K562 (cell line): ENCODE results near the gene UBE2J2. TPM values are rescaled to one million over a fixed set of nuclear protein-coding genes. Genes with fewer than 3 reads are reported as not detected.

Experiments
- ARHGAP35 ChIP-seq: fragments of 450-650 bp; IDR thresholded peaks from 2 replicates; pipeline ENCODE4 v1.6.1; 2018; ENCODE audit not compliant: partially characterized antibody
- C11orf30 ChIP-seq: fragments of 450-650 bp; IDR thresholded peaks from 2 replicates; pipeline ENCODE4 v1.6.1; 2016; ENCODE audit warnings: low read depth, mild to moderate bottlenecking
- CREBBP ChIP-seq: IDR thresholded peaks from one replicate; pipeline ENCODE4 v1.6.1; 2012; ENCODE audit warnings: low read depth, mild to moderate bottlenecking, control low read depth, inconsistent platforms, low read length
- CTBP1 ChIP-seq: fragments of 450-650 bp; IDR thresholded peaks from 2 replicates; pipeline ENCODE4 v1.6.1; 2016; ENCODE audit warnings: borderline replicate concordance
- DPF2 ChIP-seq: fragments of 450-650 bp; IDR thresholded peaks from 2 replicates; pipeline ENCODE4 v1.6.1; 2016
- FIP1L1 ChIP-seq: fragments of 200-400 bp; formaldehyde crosslinking; IDR thresholded peaks from 2 replicates; pipeline ENCODE4 v1.6.1; 2018; ENCODE audit warnings: mild to moderate bottlenecking, low read depth, low read length; ENCODE audit not compliant: poor library complexity, severe bottlenecking
- JUND ChIP-seq, 2 experiments: IDR thresholded peaks; 2 replicates in 1 of 2; 3 replicates in 1 of 2; pipeline ENCODE4 v1.6.1; 2011; ENCODE audit warnings: borderline replicate concordance in 2 of 2, low read depth in 2 of 2, low read length in 2 of 2, improper control_type of control experiment in 1 of 2, missing biosample characterization in 1 of 2, missing genetic modification characterization in 1 of 2, missing genetic modification reagents in 1 of 2
- KDM5B ChIP-seq: fragments of 200-600 bp; sonication (generic); IDR thresholded peaks from 2 replicates; pipeline ENCODE4 v1.6.1; 2012; ENCODE audit warnings: low read depth, mild to moderate bottlenecking, moderate library complexity, low read length, control low read depth, inconsistent platforms; ENCODE audit not compliant: insufficient replicate concordance
- NCOA4 ChIP-seq: fragments of 450-650 bp; IDR thresholded peaks from 2 replicates; pipeline ENCODE4 v1.6.1; 2018; ENCODE audit warnings: mild to moderate bottlenecking; ENCODE audit not compliant: partially characterized antibody
- POLR2G ChIP-seq: fragments of 200-400 bp; formaldehyde crosslinking; IDR thresholded peaks from 2 replicates; pipeline ENCODE4 v1.6.1; 2017; ENCODE audit warnings: low read depth, mild to moderate bottlenecking, antibody characterized with exemption, low read length, moderate library complexity
- RBM22 ChIP-seq: fragments of 200-400 bp; formaldehyde crosslinking; IDR thresholded peaks from 2 replicates; pipeline ENCODE4 v1.6.1; 2018; ENCODE audit warnings: low read length, low read depth; ENCODE audit not compliant: poor library complexity, severe bottlenecking
- THRAP3 ChIP-seq: fragments of 450-650 bp; IDR thresholded peaks from 2 replicates; pipeline ENCODE4 v1.6.1; 2016; ENCODE audit warnings: mild to moderate bottlenecking, inconsistent platforms, borderline replicate concordance
- ZNF212 ChIP-seq: fragments of 450-650 bp; formaldehyde crosslinking; IDR thresholded peaks from 2 replicates; pipeline ENCODE4 v1.4.0; 2020; ENCODE audit warnings: mild to moderate bottlenecking
- polyA plus RNA-seq, 8 experiments: library from polyadenylated mRNA; depleted of rRNA in 4 of 8; stranded (reverse) in 5 of 8; unstranded in 3 of 8; fragments of >200 nt; fragmentation: Nextera tagmentation in 2 of 8; fragmentation: Illumina TruSeq in 1 of 8; extraction: Ambion mirVana in 2 of 8; extraction: Trizol in 1 of 8; gene quantifications; 2 replicates each; pipeline versions ENCODE4 v1.2.1 to v1.2.3, GENCODE V29; 2011 to 2014; ENCODE audit warnings: inconsistent platforms in 1 of 8, missing spikeins in 1 of 8
- total RNA-seq, 7 experiments: library from RNA; depleted of rRNA in 6 of 7; stranded (reverse); fragments of >200 nt in 6 of 7; fragmentation: Illumina TruSeq in 2 of 7; extraction: Trizol in 2 of 7; gene quantifications; 2 replicates each; pipeline versions ENCODE4 v1.2.1 to v1.2.3, GENCODE V29; 2011 to 2021; ENCODE audit warnings: low replicate concordance in 1 of 7
- TF ChIP-seq, protein P1 (sequence below): fragments of 250-450 bp; sonication (Bioruptor Pico); IDR thresholded peaks from 2 replicates; pipeline ENCODE4 v1.4.0; 2020; ENCODE audit warnings: mild to moderate bottlenecking
- TF ChIP-seq, protein P2 (sequence below), 2 experiments: fragments of 450-650 bp; IDR thresholded peaks; 2 replicates each; pipeline ENCODE4 v1.6.1; 2016

The UBE2J2 gene
- total and polyA plus RNA-seq, 9 of the 15 experiments (the other 6 are each of a cell fraction or from before 2014, with no cell fraction given): 0.93 to 112 (median 75.5) TPM

DNA sequence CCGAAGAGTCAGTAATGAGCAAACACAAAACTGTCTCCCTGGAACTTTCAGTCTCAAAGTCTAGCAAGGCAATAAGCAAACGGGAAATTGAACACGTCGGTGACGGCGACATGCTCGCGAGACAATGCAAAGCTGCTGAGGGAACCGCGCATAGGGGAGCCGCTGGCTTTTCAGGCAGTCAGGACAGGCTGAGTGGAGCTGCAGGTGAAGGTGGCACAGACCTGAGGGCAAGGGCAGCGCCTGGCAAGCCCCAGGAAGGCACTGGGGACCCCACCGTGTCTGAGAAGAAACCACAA, 45.9 kb upstream of the UBE2J2 start (continued):
- TF ChIP-seq POLR2G: peak; percentile 51; the same call in 1 of the 2 replicates
- no peak for TF ChIP-seq JUND (IDR thresholded peaks at IDR 0.05; ENCODE audit: borderline replicate concordance, low read depth, low read length)
- TF ChIP-seq JUND (tag; IDR thresholded peaks at IDR 0.05; ENCODE audit: borderline replicate concordance, low read depth, low read length): no peak
- peak; percentile 36 for TF ChIP-seq RBM22
- TF ChIP-seq, protein P1, sequence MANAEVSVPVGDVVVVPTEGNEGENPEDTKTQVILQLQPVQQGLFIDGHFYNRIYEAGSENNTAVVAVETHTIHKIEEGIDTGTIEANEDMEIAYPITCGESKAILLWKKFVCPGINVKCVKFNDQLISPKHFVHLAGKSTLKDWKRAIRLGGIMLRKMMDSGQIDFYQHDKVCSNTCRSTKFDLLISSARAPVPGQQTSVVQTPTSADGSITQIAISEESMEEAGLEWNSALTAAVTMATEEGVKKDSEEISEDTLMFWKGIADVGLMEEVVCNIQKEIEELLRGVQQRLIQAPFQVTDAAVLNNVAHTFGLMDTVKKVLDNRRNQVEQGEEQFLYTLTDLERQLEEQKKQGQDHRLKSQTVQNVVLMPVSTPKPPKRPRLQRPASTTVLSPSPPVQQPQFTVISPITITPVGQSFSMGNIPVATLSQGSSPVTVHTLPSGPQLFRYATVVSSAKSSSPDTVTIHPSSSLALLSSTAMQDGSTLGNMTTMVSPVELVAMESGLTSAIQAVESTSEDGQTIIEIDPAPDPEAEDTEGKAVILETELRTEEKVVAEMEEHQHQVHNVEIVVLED (CRISPR knock-in tag): no peak
- TF ChIP-seq C11orf30: no peak
- TF ChIP-seq CTBP1: no peak
- TF ChIP-seq THRAP3: 0 out of 2 replicates have a peak, but pooled peaks have one; percentile 84
- TF ChIP-seq DPF2: no peak
- no peak for TF ChIP-seq CREBBP
- no peak for TF ChIP-seq FIP1L1
- no peak for TF ChIP-seq NCOA4
- TF ChIP-seq, protein P2, sequence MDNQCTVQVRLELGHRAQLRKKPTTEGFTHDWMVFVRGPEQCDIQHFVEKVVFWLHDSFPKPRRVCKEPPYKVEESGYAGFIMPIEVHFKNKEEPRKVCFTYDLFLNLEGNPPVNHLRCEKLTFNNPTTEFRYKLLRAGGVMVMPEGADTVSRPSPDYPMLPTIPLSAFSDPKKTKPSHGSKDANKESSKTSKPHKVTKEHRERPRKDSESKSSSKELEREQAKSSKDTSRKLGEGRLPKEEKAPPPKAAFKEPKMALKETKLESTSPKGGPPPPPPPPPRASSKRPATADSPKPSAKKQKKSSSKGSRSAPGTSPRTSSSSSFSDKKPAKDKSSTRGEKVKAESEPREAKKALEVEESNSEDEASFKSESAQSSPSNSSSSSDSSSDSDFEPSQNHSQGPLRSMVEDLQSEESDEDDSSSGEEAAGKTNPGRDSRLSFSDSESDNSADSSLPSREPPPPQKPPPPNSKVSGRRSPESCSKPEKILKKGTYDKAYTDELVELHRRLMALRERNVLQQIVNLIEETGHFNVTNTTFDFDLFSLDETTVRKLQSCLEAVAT (IDR thresholded peaks at IDR 0.05): peak in 1 of 2 experiments; percentile 96; a peak in 2 of 4 replicates
- TF ChIP-seq KDM5B: peak; percentile 12
- no peak for TF ChIP-seq ARHGAP35
- TF ChIP-seq ZNF212: no peak
